Measurements from ENCODE around the gene MYCN.

The MYCN gene

GRCh38 chr2:15974565-15975260, 34.4 kb downstream of the MYCN start:
- Histone ChIP-seq H3K4me1 (ENCODE audit: low read length) (no peaks in the 10 kb centered on the region), H3K9me3 (replicated peaks; ENCODE audit: insufficient read depth, low read length) (no peaks in the 10 kb centered on the region), H3K4me2 (ENCODE audit: low read depth, low read length) (no peak overlapping the region), H4K20me1 (ENCODE audit: insufficient read depth, low read length) (no peaks in the 10 kb centered on the region), H2AFZ (ENCODE audit: low read length) (no peak overlapping the region), H3K79me2 (ENCODE audit: low read length) (no peaks in the 10 kb centered on the region), H3K9me2 (replicated peaks; ENCODE audit: insufficient read depth, low read length) (no peaks in the 10 kb centered on the region), H3K27me3 (replicated peaks; ENCODE audit: insufficient read depth, low read length) (no peaks in the 10 kb centered on the region), H3K27ac (ENCODE audit: low read length) (no peak overlapping the region), H3F3A (ENCODE audit: insufficient read depth, low read length) (no peaks in the 10 kb centered on the region), H3K4me3 (ENCODE audit: low read length) (no peak overlapping the region), H3K9ac (ENCODE audit: low read length) (no peak overlapping the region), H3K36me3 (replicated peaks; ENCODE audit: insufficient read depth, low read length) (no peaks in the 10 kb centered on the region)
- no peak for DNase-seq
- no peak for TF ChIP-seq EZH2 (optimal IDR thresholded peaks at IDR 0.05; ENCODE audit: low read depth, low read length)
- TF ChIP-seq EZH2phosphoT487 (IDR thresholded peaks at IDR 0.05; ENCODE audit: low read length) = no peak
- no peak for TF ChIP-seq CTCF (IDR thresholded peaks at IDR 0.05; ENCODE audit: low read length)

- Histone ChIP-seq H3K9ac (ENCODE audit: low read length) (no peak overlapping the region), H3K36me3 (replicated peaks; ENCODE audit: insufficient read depth, low read length) (no peaks in the 10 kb centered on the region), H3K4me1 (ENCODE audit: low read length) (no peaks in the 10 kb centered on the region), H3K27me3 (replicated peaks; ENCODE audit: insufficient read depth, low read length) (no peaks in the 10 kb centered on the region), H3K4me2 (ENCODE audit: low read depth, low read length) (no peak overlapping the region), H4K20me1 (ENCODE audit: insufficient read depth, low read length) (no peaks in the 10 kb centered on the region), H3K27ac (ENCODE audit: low read length) (no peak overlapping the region), H2AFZ (ENCODE audit: low read length) (no peak overlapping the region), H3K79me2 (ENCODE audit: low read length) (no peaks in the 10 kb centered on the region), H3F3A (ENCODE audit: insufficient read depth, low read length) (no peaks in the 10 kb centered on the region), H3K9me3 (replicated peaks; ENCODE audit: insufficient read depth, low read length) (no peaks in the 10 kb centered on the region), H3K9me2 (replicated peaks; ENCODE audit: insufficient read depth, low read length) (no peaks in the 10 kb centered on the region), H3K4me3 (ENCODE audit: low read length) (no peak overlapping the region)
- no peak for DNase-seq
- no peak for TF ChIP-seq CTCF (IDR thresholded peaks at IDR 0.05; ENCODE audit: low read length)
- TF ChIP-seq EZH2 (optimal IDR thresholded peaks at IDR 0.05; ENCODE audit: low read depth, low read length) = no peak
- no peak for TF ChIP-seq EZH2phosphoT487 (IDR thresholded peaks at IDR 0.05; ENCODE audit: low read length)
These were observed 34.9 kb downstream of the MYCN start for GRCh38 chr2:15975261-15975600.

DNA sequence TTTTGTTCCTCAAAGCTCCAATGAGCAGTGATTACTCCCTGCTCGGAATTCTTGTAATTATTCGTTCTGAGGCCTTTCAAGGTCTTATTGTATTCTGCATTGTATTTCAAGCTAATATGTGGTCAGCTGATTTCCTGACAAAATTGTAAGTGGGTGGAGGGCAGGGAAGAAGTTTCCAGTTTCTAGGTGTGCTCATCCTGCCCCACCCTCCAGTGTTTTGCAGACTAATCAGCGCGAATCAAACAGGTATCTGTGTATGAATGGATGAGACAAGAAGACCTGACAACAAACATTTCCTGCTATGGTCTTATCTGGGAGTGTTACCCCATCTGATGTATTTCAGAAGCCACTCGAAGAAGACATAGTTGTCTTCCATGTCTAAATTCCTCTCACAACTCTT, 35.3 kb downstream of the MYCN start:
- H3K79me2 ChIP-seq (ENCODE audit: low read length) = no peaks in the 10 kb centered on the region
- no peaks in the 10 kb centered on the region for H4K20me1 ChIP-seq (ENCODE audit: insufficient read depth, low read length)
- no peaks in the 10 kb centered on the region for H3K9me2 ChIP-seq (replicated peaks; ENCODE audit: insufficient read depth, low read length)
- H3F3A ChIP-seq (ENCODE audit: insufficient read depth, low read length) = no peaks in the 10 kb centered on the region
- no peak overlapping the region for H3K9ac ChIP-seq (ENCODE audit: low read length)
- no peaks in the 10 kb centered on the region for H3K36me3 ChIP-seq (replicated peaks; ENCODE audit: insufficient read depth, low read length)
- no peak for DNase-seq
- H3K27me3 ChIP-seq (replicated peaks; ENCODE audit: insufficient read depth, low read length) = no peaks in the 10 kb centered on the region
- H3K4me2 ChIP-seq (ENCODE audit: low read depth, low read length) = no peak overlapping the region
- no peak for TF ChIP-seq CTCF (IDR thresholded peaks at IDR 0.05; ENCODE audit: low read length)
- H3K4me3 ChIP-seq (ENCODE audit: low read length) = no peak overlapping the region
- H3K4me1 ChIP-seq (ENCODE audit: low read length) = no peaks in the 10 kb centered on the region
- no peak overlapping the region for H2AFZ ChIP-seq (ENCODE audit: low read length)
- H3K9me3 ChIP-seq (replicated peaks; ENCODE audit: insufficient read depth, low read length) = no peaks in the 10 kb centered on the region
- no peak overlapping the region for H3K27ac ChIP-seq (ENCODE audit: low read length)
